MM.1S (cell line): Measurements from ENCODE around the gene GRIN3A.

Experiments
- DNase-seq: peaks from one replicate; pipeline ENCODE4 v3.0.0-alpha.2; 2015
- H2AFZ ChIP-seq: fragments of 300-600 bp; sonication (generic); 2 replicates; pipeline ENCODE4 v1.6.0; 2016; ENCODE audit warnings: antibody characterized with exemption, low read length
- H3F3A ChIP-seq: fragments of 300-600 bp; sonication (generic); 2 replicates; pipeline ENCODE4 v1.6.1; 2016; ENCODE audit warnings: mild to moderate bottlenecking, antibody characterized with exemption, low read length, moderate library complexity, mixed read lengths; ENCODE audit not compliant: insufficient read depth
- H3K27ac ChIP-seq: fragments of 300-600 bp; sonication (generic); 2 replicates; pipeline ENCODE4 v1.5.1; 2016; ENCODE audit warnings: mild to moderate bottlenecking, low read length
- H3K27me3 ChIP-seq: fragments of 300-600 bp; sonication (generic); replicated peaks from 2 replicates; pipeline ENCODE4 v1.6.0; 2016; ENCODE audit warnings: low read length; ENCODE audit not compliant: insufficient read depth
- H3K36me3 ChIP-seq: fragments of 300-600 bp; sonication (generic); replicated peaks from 2 replicates; pipeline ENCODE4 v1.6.1; 2016; ENCODE audit warnings: mild to moderate bottlenecking, low read length, mixed read lengths; ENCODE audit not compliant: insufficient read depth
- H3K4me1 ChIP-seq: fragments of 300-600 bp; sonication (generic); 2 replicates; pipeline ENCODE4 v1.6.1; 2016; ENCODE audit warnings: low read length, mixed read lengths
- H3K4me2 ChIP-seq: fragments of 300-600 bp; sonication (generic); 2 replicates; pipeline ENCODE4 v1.6.0; 2016; ENCODE audit warnings: low read depth, low read length
- H3K4me3 ChIP-seq: fragments of 300-600 bp; sonication (generic); 2 replicates; pipeline ENCODE4 v1.5.1; 2016; ENCODE audit warnings: low read length, mixed read lengths
- H3K79me2 ChIP-seq: fragments of 300-600 bp; sonication (generic); 2 replicates; pipeline ENCODE4 v1.6.1; 2016; ENCODE audit warnings: mixed run types, low read length, mixed read lengths
- H3K9ac ChIP-seq: fragments of 300-600 bp; sonication (generic); 2 replicates; pipeline ENCODE4 v1.6.1; 2016; ENCODE audit warnings: low read length, mixed read lengths
- H3K9me2 ChIP-seq: fragments of 300-600 bp; sonication (generic); replicated peaks from 2 replicates; pipeline ENCODE4 v1.6.1; 2016; ENCODE audit warnings: mild to moderate bottlenecking, low read length, mixed read lengths; ENCODE audit not compliant: insufficient read depth
- H3K9me3 ChIP-seq: fragments of 300-600 bp; sonication (generic); replicated peaks from 2 replicates; pipeline ENCODE4 v1.6.1; 2016; ENCODE audit warnings: mild to moderate bottlenecking, low read length, mixed read lengths; ENCODE audit not compliant: insufficient read depth
- H4K20me1 ChIP-seq: fragments of 300-600 bp; sonication (generic); 2 replicates; pipeline ENCODE4 v1.6.1; 2016; ENCODE audit warnings: mild to moderate bottlenecking, low read length, moderate library complexity, mixed read lengths; ENCODE audit not compliant: insufficient read depth
- CTCF ChIP-seq: fragments of 300-600 bp; sonication (generic); IDR thresholded peaks from 2 replicates; pipeline ENCODE4 v1.5.1; 2016; ENCODE audit warnings: antibody characterized with exemption, low read length, mixed read lengths
- EZH2 ChIP-seq: fragments of 300-600 bp; sonication (generic); optimal IDR thresholded peaks from 2 replicates; pipeline ENCODE3; 2017; ENCODE audit warnings: low read depth, mild to moderate bottlenecking, antibody characterized with exemption, low read length, mixed read lengths
- EZH2phosphoT487 ChIP-seq: fragments of 300-600 bp; sonication (generic); IDR thresholded peaks from 2 replicates; pipeline ENCODE4 v1.6.1; 2018; ENCODE audit warnings: antibody characterized with exemption, low read length

GRIN3A gene

GRCh38 chr9:101579711-101580545, 158.5 kb downstream of the GRIN3A start:
- Histone ChIP-seq H3K9ac (no peak overlapping the region), H2AFZ (no peak overlapping the region), H3K27ac (no peak overlapping the region), H3K4me3 (no peak overlapping the region), H3K36me3 (no peaks in the 10 kb centered on the region), H3K4me2 (no peak overlapping the region), H3K27me3 (no peaks in the 10 kb centered on the region), H3K79me2 (no peaks in the 10 kb centered on the region), H3K9me3 (no peaks in the 10 kb centered on the region), H4K20me1 (no peaks in the 10 kb centered on the region), H3K4me1 (no peaks in the 10 kb centered on the region), H3K9me2 (no peaks in the 10 kb centered on the region), H3F3A (no peaks in the 10 kb centered on the region)
- TF ChIP-seq CTCF (no peak), EZH2phosphoT487 (no peak), EZH2 (no peak)
- DNase-seq, result no peak

- Histone ChIP-seq H2AFZ (no peak overlapping the region), H3K27me3 (no peaks in the 10 kb centered on the region), H3K9me3 (no peaks in the 10 kb centered on the region), H3K9me2 (no peaks in the 10 kb centered on the region), H3K27ac (no peak overlapping the region), H3K4me1 (no peaks in the 10 kb centered on the region), H3K79me2 (no peaks in the 10 kb centered on the region), H4K20me1 (no peaks in the 10 kb centered on the region), H3K36me3 (no peaks in the 10 kb centered on the region), H3F3A (no peaks in the 10 kb centered on the region), H3K9ac (no peak overlapping the region), H3K4me3 (no peak overlapping the region), H3K4me2 (no peak overlapping the region)
- no peak for TF ChIP-seq CTCF
- no peak for TF ChIP-seq EZH2phosphoT487
- no peak for TF ChIP-seq EZH2
- no peak for DNase-seq
These were observed 160.1 kb downstream of the GRIN3A start for GRCh38 chr9:101578378-101578777.

GRCh38 chr9:101574731-101575333, 163.6 kb downstream of the GRIN3A start:
- no peaks in the 10 kb centered on the region for H3K79me2 ChIP-seq
- no peaks in the 10 kb centered on the region for H4K20me1 ChIP-seq
- H3K36me3 ChIP-seq, result no peaks in the 10 kb centered on the region
- H3F3A ChIP-seq, result no peaks in the 10 kb centered on the region
- no peak for TF ChIP-seq CTCF
- TF ChIP-seq EZH2phosphoT487, result no peak
- no peak for TF ChIP-seq EZH2
- no peak for DNase-seq
- H2AFZ ChIP-seq, result no peak overlapping the region
- no peak overlapping the region for H3K4me3 ChIP-seq
- H3K27ac ChIP-seq, result no peak overlapping the region
- H3K9ac ChIP-seq, result no peak overlapping the region
- H3K9me3 ChIP-seq, result no peaks in the 10 kb centered on the region
- no peak overlapping the region for H3K4me2 ChIP-seq
- no peaks in the 10 kb centered on the region for H3K9me2 ChIP-seq
- H3K27me3 ChIP-seq, result no peaks in the 10 kb centered on the region
- H3K4me1 ChIP-seq, result no peaks in the 10 kb centered on the region
